Activated naive CD8-positive, alpha-beta T cell (primary cell): ENCODE data around the gene VSX1.

ENCODE experiments used
- H3K27ac Mint-ChIP-seq: one replicate; pipeline ENCODE4 v1.8.0; 2021; ENCODE audit warnings: mixed read lengths
- H3K27me3 Mint-ChIP-seq: one replicate; pipeline ENCODE4 v1.8.0; 2021; ENCODE audit warnings: mixed read lengths
- H3K36me3 Mint-ChIP-seq: one replicate; pipeline ENCODE4 v1.8.0; 2021; ENCODE audit warnings: mixed read lengths
- H3K4me1 Mint-ChIP-seq: one replicate; pipeline ENCODE4 v1.8.0; 2021; ENCODE audit warnings: low read depth, mixed read lengths
- H3K4me3 Mint-ChIP-seq: one replicate; pipeline ENCODE4 v1.8.0; 2021; ENCODE audit warnings: mild to moderate bottlenecking, mixed read lengths
- H3K9me3 Mint-ChIP-seq: one replicate; pipeline ENCODE4 v1.8.0; 2021; ENCODE audit warnings: low read depth, mixed read lengths

VSX1 gene

DNA sequence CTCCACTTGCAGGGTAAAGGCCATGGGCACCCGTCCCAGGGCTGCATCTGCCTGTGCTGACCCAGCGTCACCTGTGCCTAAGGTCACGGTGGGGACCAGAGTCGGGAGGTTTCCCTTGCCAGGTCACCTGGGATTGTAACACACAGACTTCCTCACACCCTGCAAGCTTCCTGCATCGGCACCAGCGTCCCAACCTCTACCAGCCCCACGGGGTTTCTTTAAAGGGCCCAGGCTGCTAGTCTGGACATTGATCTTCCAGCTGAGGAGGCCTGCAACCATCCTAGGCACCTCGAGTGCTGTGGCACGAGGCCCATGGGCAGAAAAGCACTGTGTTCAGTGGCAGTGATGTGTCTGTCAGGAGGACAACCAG is 36.6 kb downstream of the VSX1 start:
- H3K27me3 Mint-ChIP-seq: no peaks in the 10 kb centered on the region
- H3K36me3 Mint-ChIP-seq: no peaks in the 10 kb centered on the region
- peaks cover 36% of the 10 kb centered on the region for H3K4me1 Mint-ChIP-seq
- H3K27ac Mint-ChIP-seq: no peak overlapping the region
- no peak overlapping the region for H3K4me3 Mint-ChIP-seq
- no peaks in the 10 kb centered on the region for H3K9me3 Mint-ChIP-seq

DNA sequence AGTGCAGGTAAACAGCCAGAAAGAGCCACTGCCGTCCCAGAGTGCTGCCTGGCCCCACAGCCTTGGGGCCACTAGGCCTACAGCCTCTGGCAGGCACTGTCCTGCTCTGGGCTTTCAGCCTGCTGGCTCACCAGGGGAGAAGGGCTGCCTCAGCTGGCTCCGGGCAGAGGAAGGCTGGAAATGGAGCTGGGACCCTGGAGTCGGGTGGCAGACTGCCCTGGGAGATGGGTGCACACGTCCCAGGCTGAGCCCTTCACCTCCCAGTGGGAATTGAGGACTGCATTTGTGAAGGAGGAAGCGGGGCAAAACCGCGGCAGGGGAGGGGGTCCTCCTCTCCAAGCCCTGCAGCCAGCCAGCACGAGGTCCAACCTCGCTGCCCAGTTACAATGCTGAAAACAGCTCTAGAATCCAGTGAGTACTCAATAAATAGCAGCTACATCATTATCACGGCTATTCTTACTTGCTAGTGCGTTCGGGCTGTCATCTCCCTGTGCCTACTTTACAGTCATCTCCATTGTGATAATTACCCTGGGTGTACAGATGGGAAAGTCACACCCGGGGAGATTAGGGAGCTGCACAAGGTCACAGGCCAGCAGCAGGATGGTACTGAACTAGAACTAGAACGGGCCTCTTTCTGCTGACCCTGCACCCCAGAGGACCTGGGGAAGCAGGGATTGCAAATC is 37.1 kb downstream of the VSX1 start:
- Mint-ChIP-seq H3K9me3 (no peaks in the 10 kb centered on the region), H3K27me3 (no peaks in the 10 kb centered on the region), H3K4me3 (no peak overlapping the region), H3K4me1 (peaks cover 39% of the 10 kb centered on the region), H3K27ac (no peak overlapping the region), H3K36me3 (no peaks in the 10 kb centered on the region)

DNA sequence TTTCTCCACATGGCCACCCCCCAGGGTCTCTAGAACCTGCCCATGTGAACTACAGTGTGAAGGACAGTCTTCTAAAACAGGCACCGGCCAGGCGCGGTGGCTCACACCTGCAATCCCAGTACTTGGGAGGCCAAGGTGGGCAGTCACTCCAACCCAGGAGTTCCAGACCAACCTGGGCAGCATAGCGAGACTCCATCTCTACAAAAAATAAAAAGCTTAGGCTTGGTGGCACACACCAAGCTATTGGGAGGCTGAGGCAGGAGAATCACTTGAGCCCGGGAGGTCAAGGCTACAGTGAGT is 37.7 kb downstream of the VSX1 start:
- no peaks in the 10 kb centered on the region for H3K27me3 Mint-ChIP-seq
- H3K4me3 Mint-ChIP-seq: no peak overlapping the region
- H3K27ac Mint-ChIP-seq: peak overlapping the region; percentile 93
- no peaks in the 10 kb centered on the region for H3K9me3 Mint-ChIP-seq
- H3K4me1 Mint-ChIP-seq: peaks cover 33% of the 10 kb centered on the region
- H3K36me3 Mint-ChIP-seq: no peaks in the 10 kb centered on the region

DNA sequence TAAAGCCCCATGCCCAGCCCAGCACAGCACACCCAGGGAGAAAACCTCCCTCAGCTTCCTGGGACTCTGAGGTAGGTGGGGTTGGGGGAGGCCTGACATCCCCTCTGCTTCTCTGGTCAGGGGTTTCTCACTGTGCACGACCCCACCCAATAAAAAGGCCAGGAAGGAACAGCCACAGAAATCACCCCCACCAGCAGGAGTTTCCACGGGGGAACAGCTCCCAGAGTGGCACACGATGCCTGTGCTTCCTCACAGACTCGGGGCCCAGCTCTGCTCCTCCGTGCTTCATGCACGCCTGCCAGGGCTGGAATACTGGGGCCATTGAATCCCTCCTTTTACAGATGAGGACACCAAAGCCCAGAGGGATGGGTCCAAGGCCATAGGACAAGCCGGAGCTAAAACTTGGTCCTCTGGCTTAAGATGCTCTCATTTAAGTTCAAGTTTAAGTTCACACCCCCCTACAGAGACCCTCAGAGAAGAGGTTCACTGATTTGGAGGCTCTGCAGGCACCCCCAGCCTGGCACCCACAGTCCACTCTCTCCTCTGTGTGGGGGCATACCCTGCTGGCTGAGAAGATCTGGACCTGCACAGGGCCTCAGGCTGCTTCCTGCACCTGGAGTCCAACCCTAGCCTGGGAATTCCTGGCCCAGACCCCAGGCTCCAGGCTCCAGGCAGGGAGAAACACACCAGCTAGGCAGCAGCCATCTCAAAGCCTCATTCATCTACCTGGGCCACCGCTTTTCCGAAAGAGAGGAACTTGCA is 38.3 kb downstream of the VSX1 start:
- H3K9me3 Mint-ChIP-seq: no peaks in the 10 kb centered on the region
- peak overlapping the region; percentile 93 for H3K27ac Mint-ChIP-seq
- no peaks in the 10 kb centered on the region for H3K27me3 Mint-ChIP-seq
- no peak overlapping the region for H3K4me3 Mint-ChIP-seq
- H3K4me1 Mint-ChIP-seq: peaks cover 32% of the 10 kb centered on the region
- H3K36me3 Mint-ChIP-seq: no peaks in the 10 kb centered on the region

DNA sequence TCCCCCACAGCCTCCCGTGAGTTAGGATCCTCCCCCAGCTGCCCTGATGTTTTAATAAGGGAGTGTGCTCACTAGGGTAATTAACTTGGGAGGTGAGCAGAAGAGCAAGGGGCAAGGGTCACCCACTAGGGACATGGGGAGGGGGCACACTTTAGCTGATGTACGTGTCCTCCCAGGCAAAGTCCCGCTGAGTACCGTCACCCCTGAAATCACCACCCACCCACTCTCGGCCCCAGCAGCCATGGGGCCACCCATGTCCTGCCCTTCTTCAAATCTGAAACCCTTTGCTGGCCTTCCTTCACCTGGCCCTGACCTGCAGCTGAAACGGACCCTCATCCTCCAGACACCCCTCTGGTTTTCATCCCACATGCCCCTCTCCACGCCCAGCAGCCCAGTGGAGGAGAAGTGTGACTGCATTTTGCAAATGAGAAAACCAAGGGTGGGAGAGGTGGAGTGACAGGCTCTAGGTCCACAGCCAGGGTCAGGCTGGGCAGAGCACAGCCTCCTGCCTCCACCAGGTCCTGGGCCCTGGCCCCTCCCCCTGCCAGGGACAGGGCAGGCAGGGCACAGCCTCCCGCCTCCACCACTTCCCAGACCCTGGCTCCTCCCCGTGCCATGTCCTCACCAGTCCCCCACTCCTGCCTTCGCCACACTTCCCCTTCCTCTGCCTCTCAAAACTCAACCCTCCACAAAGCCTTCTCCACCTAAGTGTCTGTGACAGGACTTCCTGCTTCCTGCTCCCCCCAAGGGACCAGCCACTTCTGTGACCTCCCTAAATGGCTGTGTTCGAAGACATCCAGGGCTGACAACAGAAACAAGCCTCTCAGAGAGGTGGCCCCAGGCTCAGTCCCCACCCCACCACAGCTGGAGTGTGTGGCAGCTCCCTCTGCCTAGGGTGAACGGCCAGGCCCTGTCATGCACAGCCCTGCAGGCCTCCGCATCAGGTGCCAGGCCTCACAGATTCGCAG is 39.1 kb downstream of the VSX1 start:
- Mint-ChIP-seq H3K4me3 (peak overlapping the region; percentile 52), H3K4me1 (peaks cover 37% of the 10 kb centered on the region), H3K36me3 (no peaks in the 10 kb centered on the region), H3K9me3 (no peaks in the 10 kb centered on the region), H3K27me3 (no peaks in the 10 kb centered on the region), H3K27ac (peak overlapping the region; percentile 93)

DNA sequence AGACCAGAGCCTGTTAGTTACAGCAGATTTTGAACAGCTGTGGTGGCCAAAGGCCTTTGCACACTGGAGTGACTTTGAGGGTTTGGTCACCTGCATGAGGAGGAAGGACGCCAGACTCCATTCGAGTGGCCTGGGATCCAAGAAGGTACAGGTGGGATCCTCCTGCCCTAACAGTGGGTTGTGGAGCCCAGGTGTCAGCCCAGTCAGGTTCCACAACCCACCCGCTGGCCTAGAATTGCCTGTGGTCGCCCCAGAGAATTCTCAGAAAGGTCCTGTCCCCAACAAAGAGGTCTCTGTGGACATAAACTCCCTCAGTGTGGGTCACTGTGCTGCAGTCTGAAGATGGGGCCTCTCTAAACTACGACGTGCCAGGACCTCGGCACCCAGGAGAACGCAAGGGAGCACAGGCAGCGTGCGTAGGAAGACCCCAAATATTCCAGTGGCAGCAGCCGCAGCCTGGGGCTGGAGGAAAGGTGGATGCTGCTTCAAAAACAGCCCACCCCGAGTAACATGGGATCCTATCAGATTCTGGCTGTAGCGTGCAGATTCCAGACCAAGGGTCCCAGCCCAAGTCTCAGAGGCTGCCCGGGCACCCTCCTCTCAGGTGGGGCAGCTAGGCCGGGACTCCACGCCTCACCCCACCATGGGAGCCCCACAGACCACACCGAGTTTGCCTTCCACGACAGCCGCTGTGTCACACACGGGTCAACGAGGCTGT is 40.0 kb downstream of the VSX1 start:
- H3K4me3 Mint-ChIP-seq: no peak overlapping the region
- peak overlapping the region; percentile 93 for H3K27ac Mint-ChIP-seq
- no peaks in the 10 kb centered on the region for H3K27me3 Mint-ChIP-seq
- H3K36me3 Mint-ChIP-seq: no peaks in the 10 kb centered on the region
- no peaks in the 10 kb centered on the region for H3K9me3 Mint-ChIP-seq
- H3K4me1 Mint-ChIP-seq: peaks cover 46% of the 10 kb centered on the region

DNA sequence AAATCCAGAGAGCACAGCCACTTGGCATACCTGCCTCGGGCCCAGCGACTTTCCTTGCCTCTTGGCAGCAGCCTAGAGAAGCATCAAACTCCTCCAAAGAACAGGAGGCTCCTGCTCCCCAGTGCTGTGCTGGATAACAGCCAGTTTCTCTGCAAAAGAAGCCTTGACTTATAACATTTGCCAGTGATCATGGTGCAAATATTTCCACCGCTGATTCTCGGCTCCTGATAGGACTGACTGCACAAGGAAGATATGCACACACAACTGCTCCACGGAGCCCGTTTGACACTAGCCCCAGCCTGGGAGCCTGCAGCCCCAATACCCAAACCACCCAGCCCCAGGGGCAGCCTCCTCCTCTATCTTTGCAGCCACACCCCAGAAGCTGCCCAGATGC is 41.5 kb downstream of the VSX1 start:
- no peaks in the 10 kb centered on the region for H3K36me3 Mint-ChIP-seq
- peaks cover 61% of the 10 kb centered on the region for H3K4me1 Mint-ChIP-seq
- H3K27ac Mint-ChIP-seq: no peak overlapping the region
- H3K27me3 Mint-ChIP-seq: no peaks in the 10 kb centered on the region
- H3K4me3 Mint-ChIP-seq: no peak overlapping the region
- no peaks in the 10 kb centered on the region for H3K9me3 Mint-ChIP-seq

DNA sequence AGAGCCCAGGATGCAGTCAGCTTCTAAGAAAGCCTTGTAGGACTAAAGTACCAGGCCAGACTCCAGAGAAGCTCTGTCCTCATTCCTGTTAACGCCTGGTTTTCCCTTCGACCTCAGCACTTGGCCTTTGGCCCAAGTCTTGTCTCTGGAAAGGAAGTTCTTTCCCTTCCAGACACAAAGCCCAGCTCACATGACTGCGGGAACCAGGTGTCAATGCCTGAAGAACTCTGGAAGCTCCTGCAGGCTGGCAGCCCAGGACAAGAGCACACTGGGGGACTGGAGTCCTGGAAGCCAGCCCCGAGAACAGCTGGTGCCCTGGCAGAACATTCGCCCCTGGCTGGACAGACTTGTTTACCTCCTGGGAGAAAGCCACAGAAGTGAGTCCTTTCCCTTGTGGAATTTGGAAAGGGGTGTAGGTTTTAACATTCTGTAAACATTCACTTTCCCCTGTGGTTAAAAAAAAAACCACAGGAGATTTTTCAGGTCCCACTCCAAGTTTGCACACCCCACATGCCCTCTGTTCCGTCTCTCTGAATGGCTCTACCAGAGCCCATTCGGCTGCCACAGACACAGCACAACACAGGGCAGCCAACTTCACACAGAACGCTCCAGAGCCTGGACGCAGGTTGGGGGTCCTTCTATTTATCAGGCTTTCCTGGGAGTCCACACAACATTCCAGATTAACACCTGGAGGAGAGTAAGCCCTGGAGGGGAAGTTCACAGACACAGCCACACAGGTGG is 42.1 kb downstream of the VSX1 start:
- no peak overlapping the region for H3K4me3 Mint-ChIP-seq
- no peaks in the 10 kb centered on the region for H3K36me3 Mint-ChIP-seq
- H3K9me3 Mint-ChIP-seq: no peaks in the 10 kb centered on the region
- H3K27me3 Mint-ChIP-seq: no peaks in the 10 kb centered on the region
- no peak overlapping the region for H3K27ac Mint-ChIP-seq
- H3K4me1 Mint-ChIP-seq: peaks cover 64% of the 10 kb centered on the region

DNA sequence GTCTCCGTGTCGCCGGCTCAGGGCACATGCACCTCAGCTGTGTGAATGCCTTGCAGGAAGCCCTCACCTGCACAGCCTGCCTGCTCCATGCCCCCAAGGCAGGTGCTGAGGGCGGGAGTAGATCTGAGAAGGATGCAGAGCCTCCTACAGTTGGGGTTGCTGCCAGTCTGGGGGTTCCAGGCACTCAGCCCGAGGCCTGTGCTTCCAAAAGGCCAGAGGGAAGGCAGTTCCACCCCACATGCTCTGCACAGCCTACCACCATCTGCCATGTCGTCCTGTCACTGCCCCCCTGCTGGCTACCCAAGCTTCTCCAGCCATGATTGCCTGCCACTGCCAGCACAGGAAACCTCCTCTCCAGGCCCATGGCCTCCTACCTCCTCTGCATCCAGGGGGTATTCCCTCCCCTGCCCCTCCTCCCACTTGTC is 43.3 kb downstream of the VSX1 start:
- peak overlapping the region; percentile 75 for H3K27ac Mint-ChIP-seq
- peaks cover 62% of the 10 kb centered on the region for H3K4me1 Mint-ChIP-seq
- no peaks in the 10 kb centered on the region for H3K27me3 Mint-ChIP-seq
- no peaks in the 10 kb centered on the region for H3K9me3 Mint-ChIP-seq
- no peak overlapping the region for H3K4me3 Mint-ChIP-seq
- H3K36me3 Mint-ChIP-seq: no peaks in the 10 kb centered on the region

DNA sequence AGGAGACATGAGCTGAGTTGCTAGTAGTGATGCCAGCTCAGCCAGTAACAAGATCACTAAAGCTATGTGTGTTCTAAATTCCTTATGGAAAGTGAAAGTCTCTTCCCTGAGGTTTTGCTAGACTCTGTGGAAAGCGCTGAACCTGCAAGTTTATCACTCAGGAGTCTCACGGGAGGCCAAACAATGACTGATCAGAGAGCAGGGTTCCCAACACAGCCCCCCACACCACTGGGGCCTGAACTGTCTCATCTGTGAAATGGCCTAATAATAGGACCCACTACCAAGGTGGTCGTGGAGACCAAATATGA is 43.9 kb downstream of the VSX1 start:
- H3K27me3 Mint-ChIP-seq: no peaks in the 10 kb centered on the region
- peaks cover 59% of the 10 kb centered on the region for H3K4me1 Mint-ChIP-seq
- peak overlapping the region; percentile 75 for H3K27ac Mint-ChIP-seq
- H3K4me3 Mint-ChIP-seq: no peak overlapping the region
- no peaks in the 10 kb centered on the region for H3K9me3 Mint-ChIP-seq
- H3K36me3 Mint-ChIP-seq: no peaks in the 10 kb centered on the region

DNA sequence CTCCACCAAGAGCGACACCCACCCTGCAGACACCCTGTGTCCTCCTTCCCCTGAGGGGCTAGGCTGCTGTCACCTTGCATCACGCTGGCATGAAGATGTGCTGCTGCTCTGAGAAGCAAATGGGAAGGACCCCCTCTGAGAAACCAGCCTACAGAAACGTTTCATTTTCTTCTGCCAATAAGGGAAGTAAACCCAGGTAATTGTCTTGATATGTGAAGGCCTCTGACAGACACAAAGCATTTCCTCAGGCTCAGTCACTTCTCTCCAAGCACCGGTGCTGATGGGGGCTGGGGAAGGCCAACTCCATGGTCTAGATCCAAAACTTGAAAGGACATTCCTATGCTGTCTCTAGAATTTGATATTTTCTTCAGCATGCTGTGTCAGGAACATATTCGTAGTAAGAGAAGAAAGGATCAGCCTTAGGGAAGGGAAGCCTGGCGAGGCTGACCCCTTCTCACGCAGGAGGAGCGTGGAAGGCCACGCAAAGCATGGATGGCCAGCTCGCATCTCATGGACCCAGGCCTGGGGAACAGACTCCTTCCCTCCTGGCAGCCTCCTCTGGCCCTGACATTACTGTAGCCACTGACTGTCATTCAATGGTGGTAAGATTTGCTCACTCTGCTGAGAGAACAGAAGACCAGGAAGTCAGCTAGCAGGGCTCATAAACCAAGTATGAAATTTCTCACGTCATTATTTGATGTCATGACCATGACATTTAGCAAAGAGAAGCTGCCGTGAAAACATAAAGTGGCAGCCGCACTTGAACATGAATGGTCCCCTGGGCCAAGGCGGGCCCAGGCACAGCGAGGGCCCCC is 44.4 kb downstream of the VSX1 start:
- H3K4me1 Mint-ChIP-seq: peaks cover 54% of the 10 kb centered on the region
- peak overlapping the region; percentile 75 for H3K27ac Mint-ChIP-seq
- no peaks in the 10 kb centered on the region for H3K27me3 Mint-ChIP-seq
- no peaks in the 10 kb centered on the region for H3K9me3 Mint-ChIP-seq
- peak overlapping the region; percentile 18 for H3K4me3 Mint-ChIP-seq
- no peaks in the 10 kb centered on the region for H3K36me3 Mint-ChIP-seq

DNA sequence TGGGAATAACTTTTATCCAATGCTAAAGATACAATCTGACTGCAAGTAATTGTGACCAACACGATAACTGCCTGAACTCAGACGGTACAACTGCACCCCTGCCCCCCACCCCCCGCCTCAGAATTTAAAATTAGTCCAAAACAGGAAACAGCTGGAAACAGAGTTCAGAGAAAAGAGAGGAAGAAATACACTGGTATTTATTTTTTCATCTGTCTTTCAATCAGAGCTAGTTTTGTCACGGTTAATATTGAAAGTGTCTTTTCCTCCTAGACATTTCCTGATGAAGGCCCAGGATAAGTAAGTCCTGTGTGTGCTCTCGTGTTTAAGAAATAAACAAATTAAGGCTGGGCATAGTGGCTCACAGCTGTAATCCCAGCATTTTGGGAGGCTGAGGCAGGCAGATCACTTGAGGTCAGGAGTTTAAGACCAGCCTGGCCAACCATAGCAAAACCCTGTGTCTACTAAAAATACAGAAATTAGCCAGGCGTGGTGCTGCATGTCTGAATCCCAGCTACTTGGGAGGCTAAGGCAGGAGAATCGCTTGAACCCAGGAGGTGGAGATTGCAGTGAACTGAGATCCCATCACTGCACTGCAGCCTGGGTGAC is 45.5 kb downstream of the VSX1 start:
- peak overlapping the region; percentile 75 for H3K27ac Mint-ChIP-seq
- H3K27me3 Mint-ChIP-seq: no peaks in the 10 kb centered on the region
- no peaks in the 10 kb centered on the region for H3K9me3 Mint-ChIP-seq
- H3K4me1 Mint-ChIP-seq: peaks cover 46% of the 10 kb centered on the region
- H3K36me3 Mint-ChIP-seq: no peaks in the 10 kb centered on the region
- H3K4me3 Mint-ChIP-seq: peak overlapping the region; percentile 59

DNA sequence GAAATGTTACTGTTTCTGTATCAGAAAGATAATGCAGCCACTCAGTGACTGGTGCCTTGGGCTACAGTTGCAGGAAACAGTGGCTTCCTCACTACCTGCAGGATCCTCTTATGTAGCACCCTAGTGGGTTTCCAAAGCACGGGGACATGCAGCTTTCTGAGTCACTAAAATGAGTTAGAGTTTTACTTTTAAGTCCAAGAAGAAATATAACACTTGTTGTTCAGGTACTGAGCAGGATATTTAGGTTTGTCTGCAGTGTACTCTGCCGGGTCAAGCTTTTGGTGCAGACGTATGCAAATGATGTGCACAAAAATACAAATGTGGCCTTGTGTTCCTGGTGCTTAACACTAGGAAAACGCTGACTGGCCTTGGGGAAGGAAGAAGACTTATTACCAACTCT is 46.0 kb downstream of the VSX1 start:
- no peaks in the 10 kb centered on the region for H3K27me3 Mint-ChIP-seq
- H3K27ac Mint-ChIP-seq: peak overlapping the region; percentile 69
- no peaks in the 10 kb centered on the region for H3K36me3 Mint-ChIP-seq
- H3K4me3 Mint-ChIP-seq: peak overlapping the region; percentile 59
- H3K9me3 Mint-ChIP-seq: no peaks in the 10 kb centered on the region
- peaks cover 45% of the 10 kb centered on the region for H3K4me1 Mint-ChIP-seq
